ENCODE results near the gene ANKFN1.

- TF ChIP-seq, protein P1, sequence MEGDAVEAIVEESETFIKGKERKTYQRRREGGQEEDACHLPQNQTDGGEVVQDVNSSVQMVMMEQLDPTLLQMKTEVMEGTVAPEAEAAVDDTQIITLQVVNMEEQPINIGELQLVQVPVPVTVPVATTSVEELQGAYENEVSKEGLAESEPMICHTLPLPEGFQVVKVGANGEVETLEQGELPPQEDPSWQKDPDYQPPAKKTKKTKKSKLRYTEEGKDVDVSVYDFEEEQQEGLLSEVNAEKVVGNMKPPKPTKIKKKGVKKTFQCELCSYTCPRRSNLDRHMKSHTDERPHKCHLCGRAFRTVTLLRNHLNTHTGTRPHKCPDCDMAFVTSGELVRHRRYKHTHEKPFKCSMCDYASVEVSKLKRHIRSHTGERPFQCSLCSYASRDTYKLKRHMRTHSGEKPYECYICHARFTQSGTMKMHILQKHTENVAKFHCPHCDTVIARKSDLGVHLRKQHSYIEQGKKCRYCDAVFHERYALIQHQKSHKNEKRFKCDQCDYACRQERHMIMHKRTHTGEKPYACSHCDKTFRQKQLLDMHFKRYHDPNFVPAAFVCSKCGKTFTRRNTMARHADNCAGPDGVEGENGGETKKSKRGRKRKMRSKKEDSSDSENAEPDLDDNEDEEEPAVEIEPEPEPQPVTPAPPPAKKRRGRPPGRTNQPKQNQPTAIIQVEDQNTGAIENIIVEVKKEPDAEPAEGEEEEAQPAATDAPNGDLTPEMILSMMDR (IDR thresholded peaks at IDR 0.05) = no peak
- TF ChIP-seq POLR2A (IDR thresholded peaks at IDR 0.05; ENCODE audit: low read depth) = no peak
- TF ChIP-seq POLR2AphosphoS5 (IDR thresholded peaks at IDR 0.05) = no peak
- no peak for TF ChIP-seq EP300 (IDR thresholded peaks at IDR 0.05)
Measured at GRCh38 chr17:56480501-56480900, 327.2 kb downstream of the ANKFN1 start.
